ENCODE results near the gene CAD. TPM values are rescaled to one million over a fixed set of nuclear protein-coding genes. Genes with fewer than 3 reads are reported as not detected.

CAD gene
- total RNA-seq, 1 experiment from 2014 or later, result 130 TPM

GRCh38 chr2:27255187-27255586 is 38.0 kb downstream of the CAD start:
- Histone ChIP-seq H3K4me1 (ENCODE audit: insufficient read depth, low read length) (no peaks in the 10 kb centered on the region), H4K91ac (ENCODE audit: insufficient read length, low read depth, low read length) (no peak overlapping the region)

More at GRCh38 chr2:27255187-27255586, 38.0 kb downstream of the CAD start:
- H2BK20ac ChIP-seq (ENCODE audit: low read depth, low read length, poor library complexity, severe bottlenecking), result no peak overlapping the region
- H3K18ac ChIP-seq (ENCODE audit: insufficient read length, low read depth, low read length), result no peak overlapping the region
- no peaks in the 10 kb centered on the region; the same call in 1 of the 2 replicates for H3K27me3 ChIP-seq (ENCODE audit: insufficient read depth, low read length)
- no peak overlapping the region for H2AFZ ChIP-seq (ENCODE audit: low read length)
- H3K4me2 ChIP-seq (ENCODE audit: insufficient read depth, insufficient read length, low read length), result no peak overlapping the region
- no peak overlapping the region for H4K8ac ChIP-seq (replicated peaks; ENCODE audit: insufficient read length, low read depth, low read length)
- DNase-seq, result no peak
- no peak overlapping the region for H3K9ac ChIP-seq (ENCODE audit: extremely low read depth, insufficient read length, low read length)
- H3T11ph ChIP-seq (ENCODE audit: low read length), result no peak overlapping the region
- peaks cover 16 to 18% of the 10 kb centered on the region in 2 experiments for H3K4me1 Mint-ChIP-seq
- 0 out of 7 replicates have a peak overlapping the region, but pooled peaks of 1 of the 3 experiments have one; percentile 41 for H3K27ac Mint-ChIP-seq
- H3K23me2 ChIP-seq (ENCODE audit: insufficient read length, low read depth, low read length, poor library complexity, severe bottlenecking), result no peaks in the 10 kb centered on the region
- no peak overlapping the region for H2BK12ac ChIP-seq (ENCODE audit: insufficient read length, low read depth, low read length)
- H3K56ac ChIP-seq (ENCODE audit: insufficient read length, low read depth, low read length), result no peak overlapping the region
- H3K9me3 ChIP-seq (ENCODE audit: control insufficient read depth, low read depth, low read length), result no peaks in the 10 kb centered on the region
- H2BK120ac ChIP-seq (ENCODE audit: low read depth, low read length, poor library complexity, severe bottlenecking), result no peak overlapping the region
- H2BK5ac ChIP-seq (ENCODE audit: insufficient read length, low read length), result no peak overlapping the region
- no peak overlapping the region for H3K27ac ChIP-seq (ENCODE audit: insufficient read length, low read depth, low read length)
- no peaks in the 10 kb centered on the region for H3K79me2 ChIP-seq (ENCODE audit: insufficient read depth, low read length)
- no peak overlapping the region for H4K5ac ChIP-seq (ENCODE audit: insufficient read length, low read depth, low read length)
- H3K4ac ChIP-seq (ENCODE audit: low read depth, low read length), result no peak overlapping the region
- no peak overlapping the region for H2AK5ac ChIP-seq (ENCODE audit: insufficient read length, low read length)
- H3K9me3 Mint-ChIP-seq, result no peaks in the 10 kb centered on the region
- H4K20me1 ChIP-seq (ENCODE audit: control insufficient read depth, insufficient read depth, insufficient read length), result no peaks in the 10 kb centered on the region
- no peak overlapping the region for H3K14ac ChIP-seq (ENCODE audit: insufficient read depth, low read length)
- no peaks in the 10 kb centered on the region for H3K79me1 ChIP-seq (ENCODE audit: insufficient read depth, low read depth, low read length, poor library complexity, severe bottlenecking)
- no peak overlapping the region for H2BK15ac ChIP-seq (ENCODE audit: low read depth, low read length)
- TF ChIP-seq CTCF (conservative IDR thresholded peaks at IDR 0.05), result no peak
- WGBS (ENCODE audit: extremely low coverage, insufficient read length, low lambda C conversion rate), result no CpG with 5 or more reads among the region's 13 CpGs
- no peaks in the 10 kb centered on the region for H3K36me3 Mint-ChIP-seq (ENCODE audit: insufficient read depth in 1 of 3, low read depth in 3 of 3)
- H3K23ac ChIP-seq (ENCODE audit: insufficient read length, low read depth, low read length), result no peak overlapping the region
- H3K27me3 Mint-ChIP-seq (ENCODE audit: low read depth), result peaks cover 64% of the 10 kb centered on the region
- H3K4me3 Mint-ChIP-seq, result no peak overlapping the region; a peak in 1 of 5 replicates

Measured in H9 (cell line).